ENCODE measurements around the gene KSR2.
"Not testable (repeated sequence)": the region's sequence is repeated elsewhere in the genome, so short reads cannot be mapped to it uniquely, and the experiment has no call there.

KSR2 gene

DNA sequence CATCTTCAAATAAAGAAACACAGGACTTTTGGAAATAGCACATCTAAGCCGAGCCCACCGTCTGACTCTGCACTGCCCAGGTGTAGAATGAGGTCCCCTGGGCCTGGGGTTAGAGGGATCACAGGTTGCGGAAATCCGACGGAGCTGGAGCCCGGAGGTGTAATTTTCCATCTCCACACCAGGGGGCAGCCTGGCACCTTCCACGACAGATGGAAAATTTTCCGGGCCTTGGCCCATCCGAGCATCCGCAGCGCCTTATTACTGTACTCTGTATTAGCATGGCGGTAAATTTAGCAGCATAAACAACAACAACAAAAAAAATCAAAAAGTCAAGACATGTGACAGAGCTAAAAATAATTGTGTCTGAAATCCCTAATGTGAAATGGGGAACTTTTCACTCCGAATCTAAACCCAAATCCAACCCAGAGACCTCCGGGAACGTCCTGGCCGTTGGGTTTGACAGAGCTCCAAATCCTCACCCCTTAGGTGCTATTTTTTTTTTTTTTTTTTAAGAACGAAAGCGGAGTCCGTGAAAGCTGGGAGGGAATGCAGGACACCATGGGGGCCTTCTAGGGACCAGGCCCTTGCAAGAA is 93.9 kb downstream of the KSR2 start:
- intact Hi-C loops (cut with micrococcal nuclease): loop anchor here (10.0 kb wide), 1 partner anchor 160 kb away; no protein-coding TSS in a partner anchor
- H3K4me1 Mint-ChIP-seq (ENCODE audit: low read depth): no peaks in the 10 kb centered on the region
- no peaks in the 10 kb centered on the region for H3K9me3 Mint-ChIP-seq
- no peaks in the 10 kb centered on the region for H3K36me3 Mint-ChIP-seq (ENCODE audit: low read depth)
- H3K4me3 Mint-ChIP-seq: no peak overlapping the region
- H3K27ac Mint-ChIP-seq: no peak overlapping the region
- H3K27me3 Mint-ChIP-seq: peaks cover 28% of the 10 kb centered on the region

DNA sequence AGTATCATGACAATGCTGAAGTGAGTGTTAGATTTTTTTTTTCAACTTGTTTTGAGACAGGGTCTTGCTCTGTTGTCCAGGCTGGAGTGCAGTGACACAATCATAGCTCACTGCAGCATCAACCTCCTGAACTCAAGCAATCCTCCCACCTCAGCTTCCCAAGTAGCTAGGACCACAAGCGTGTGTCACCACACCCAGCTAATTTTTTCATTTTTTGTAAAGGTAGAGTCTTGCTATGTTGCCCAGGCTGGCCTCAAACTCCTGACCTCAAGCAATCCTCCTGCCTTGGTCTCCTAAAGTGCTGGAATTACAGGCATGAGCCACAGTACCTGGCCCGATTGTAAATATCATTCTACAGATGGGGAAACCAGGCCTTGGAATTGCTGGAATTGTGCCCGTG is 94.6 kb downstream of the KSR2 start:
- not testable (repeated sequence) for H3K4me3 Mint-ChIP-seq; H3K36me3 Mint-ChIP-seq (ENCODE audit: low read depth); H3K27ac Mint-ChIP-seq; H3K4me1 Mint-ChIP-seq (ENCODE audit: low read depth); H3K9me3 Mint-ChIP-seq
- intact Hi-C loops (cut with micrococcal nuclease): loop anchor here (10.0 kb wide), 1 partner anchor 161 kb away; no protein-coding TSS in a partner anchor
- H3K27me3 Mint-ChIP-seq: peaks cover 28% of the 10 kb centered on the region

DNA sequence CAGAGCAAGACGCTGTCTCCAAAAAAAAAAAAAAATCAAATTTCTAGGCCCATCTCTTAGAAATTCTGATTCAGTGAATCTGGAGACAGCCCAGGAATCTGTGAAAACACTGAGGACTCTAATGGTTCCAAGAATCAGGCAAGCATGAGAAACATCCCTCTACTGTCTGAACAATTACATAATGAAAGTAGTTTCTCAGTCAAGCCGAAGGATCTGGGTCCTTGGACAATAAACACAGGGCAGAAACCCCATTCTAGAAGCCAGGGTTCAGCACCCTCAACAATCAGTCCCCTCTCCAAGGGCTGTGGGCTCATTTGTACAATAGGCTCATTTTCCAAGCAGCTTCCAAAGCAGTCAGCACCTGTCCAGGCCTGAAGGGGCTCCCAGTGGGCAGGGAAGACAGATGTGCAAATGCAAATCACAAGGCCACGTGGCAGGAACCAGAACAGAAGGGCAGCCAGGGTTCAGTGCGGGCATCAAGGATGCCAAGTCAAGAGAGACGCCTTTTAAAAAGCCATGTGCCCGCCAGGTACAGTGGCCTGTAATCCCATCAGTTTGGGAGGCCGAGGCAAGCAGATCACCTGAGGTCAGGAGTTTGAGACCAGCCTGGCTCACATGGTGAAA is 96.1 kb downstream of the KSR2 start:
- intact Hi-C loops (cut with micrococcal nuclease): loop anchor here (10.0 kb wide), 1 partner anchor 162 kb away; no protein-coding TSS in a partner anchor
- Mint-ChIP-seq H3K9me3 (no peaks in the 10 kb centered on the region), H3K27me3 (peaks cover 21% of the 10 kb centered on the region)

DNA sequence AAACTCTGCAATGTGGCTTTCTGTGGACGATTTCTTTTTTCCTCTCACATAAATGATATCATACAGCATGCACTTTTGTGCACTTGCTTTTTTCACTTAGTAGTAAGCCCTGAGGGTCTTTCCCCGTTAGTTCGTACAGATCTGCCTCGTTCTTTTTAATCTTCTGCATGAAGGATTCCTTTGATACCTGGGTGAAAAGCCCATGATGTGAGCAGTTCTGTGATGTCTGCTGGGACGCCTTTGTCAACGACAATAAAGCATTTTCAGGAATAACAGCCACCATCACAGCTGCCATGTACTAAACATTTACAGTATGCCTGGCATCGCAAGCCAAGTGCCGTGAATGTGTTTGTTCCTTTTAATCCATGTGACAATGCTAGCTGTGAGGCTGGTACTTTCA is 99.2 kb downstream of the KSR2 start:
- Mint-ChIP-seq H3K27ac (no peak overlapping the region), H3K9me3 (no peaks in the 10 kb centered on the region), H3K36me3 (ENCODE audit: low read depth) (no peaks in the 10 kb centered on the region), H3K4me1 (ENCODE audit: low read depth) (no peaks in the 10 kb centered on the region), H3K4me3 (no peak overlapping the region), H3K27me3 (peaks cover 2% of the 10 kb centered on the region)
- intact Hi-C loops (cut with micrococcal nuclease): no loop called here

More for the DNA sequence above, 96.1 kb downstream of the KSR2 start:
- Mint-ChIP-seq H3K27ac (no peak overlapping the region), H3K4me3 (no peak overlapping the region), H3K4me1 (ENCODE audit: low read depth) (no peaks in the 10 kb centered on the region), H3K36me3 (ENCODE audit: low read depth) (no peaks in the 10 kb centered on the region)

DNA sequence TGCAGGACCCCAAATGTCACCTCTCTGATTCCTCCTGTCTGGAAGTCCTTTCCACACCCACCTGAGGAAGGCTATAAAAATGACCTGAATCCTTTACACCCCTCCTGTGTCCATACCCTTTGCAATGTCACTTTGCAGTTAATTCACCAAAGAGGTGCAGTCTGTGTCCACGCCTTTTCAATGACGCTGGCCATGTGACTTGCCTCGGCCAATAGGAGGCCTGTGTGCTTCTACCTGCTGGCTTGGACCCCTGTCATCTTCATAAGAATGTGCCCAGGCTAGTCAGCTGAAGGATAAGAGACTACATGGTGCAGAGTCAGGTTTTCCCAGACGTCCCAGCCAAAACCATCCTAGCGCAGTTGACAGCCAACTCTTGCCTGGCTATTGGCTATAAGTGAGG is 101.4 kb downstream of the KSR2 start:
- H3K4me3 Mint-ChIP-seq: no peak overlapping the region
- H3K27me3 Mint-ChIP-seq: peaks cover 5% of the 10 kb centered on the region
- peaks cover 9% of the 10 kb centered on the region for H3K9me3 Mint-ChIP-seq
- H3K4me1 Mint-ChIP-seq (ENCODE audit: low read depth): no peaks in the 10 kb centered on the region
- H3K27ac Mint-ChIP-seq: no peak overlapping the region
- H3K36me3 Mint-ChIP-seq (ENCODE audit: low read depth): no peaks in the 10 kb centered on the region
- intact Hi-C loops (cut with micrococcal nuclease): no loop called here

DNA sequence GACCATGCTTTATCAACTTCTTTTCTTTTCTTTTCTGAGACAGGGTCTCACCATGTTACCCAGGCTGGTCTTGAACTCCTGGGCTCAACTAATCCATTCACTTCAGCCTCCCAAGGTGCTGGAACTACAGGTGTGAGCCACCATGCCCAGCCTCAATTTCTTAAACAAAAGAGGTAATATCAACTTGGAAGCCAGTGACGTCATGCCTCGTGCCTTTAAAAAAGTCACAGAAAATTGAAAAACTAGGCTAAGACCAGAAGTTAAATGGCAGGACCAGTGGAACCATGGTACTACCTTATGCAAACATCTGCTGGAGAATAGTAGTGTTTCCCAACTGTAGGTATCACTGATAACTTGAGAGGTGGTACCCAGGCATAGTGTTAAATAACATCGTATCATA is 103.3 kb downstream of the KSR2 start:
- Mint-ChIP-seq H3K4me3 (no peak overlapping the region), H3K27me3 (peaks cover 2% of the 10 kb centered on the region), H3K36me3 (ENCODE audit: low read depth) (no peaks in the 10 kb centered on the region), H3K27ac (no peak overlapping the region), H3K9me3 (peaks cover 9% of the 10 kb centered on the region), H3K4me1 (ENCODE audit: low read depth) (no peaks in the 10 kb centered on the region)
- intact Hi-C loops (cut with micrococcal nuclease): no loop called here

DNA sequence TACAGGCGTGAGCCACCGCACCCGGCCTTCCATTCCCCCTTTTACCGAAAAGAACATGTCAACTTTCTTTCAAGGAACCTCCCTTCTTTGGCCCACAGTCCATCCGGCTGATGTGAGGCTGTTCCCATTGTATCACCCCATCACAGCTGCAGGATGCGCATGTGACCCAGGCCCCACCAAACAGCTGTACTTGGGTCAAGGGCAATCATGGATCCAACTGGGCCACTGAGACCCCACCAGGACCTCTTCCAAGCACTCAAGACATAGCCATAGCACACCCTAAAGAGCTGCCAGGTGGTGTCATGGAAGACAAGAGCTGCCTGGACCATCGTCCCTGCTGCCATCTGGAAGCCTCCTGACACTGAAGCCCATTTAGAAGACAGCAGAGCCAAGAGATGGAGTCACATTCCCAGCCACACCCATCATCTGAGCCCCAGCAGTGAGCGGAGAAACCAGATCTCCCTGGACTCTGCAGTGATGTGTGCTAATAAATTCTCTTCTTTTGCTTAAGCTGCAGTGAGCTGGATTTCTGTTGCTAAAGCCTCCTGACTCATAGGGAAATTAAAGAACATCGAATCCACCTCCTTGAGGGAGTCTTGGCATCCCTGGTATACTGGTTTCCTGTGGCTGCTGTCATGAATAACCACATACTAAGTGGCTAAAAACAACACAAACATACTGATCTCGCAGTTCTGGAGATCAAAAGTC is 105.6 kb downstream of the KSR2 start:
- no peak overlapping the region for H3K27ac Mint-ChIP-seq
- no peak overlapping the region for H3K4me3 Mint-ChIP-seq
- H3K9me3 Mint-ChIP-seq: peaks cover 9% of the 10 kb centered on the region
- no peaks in the 10 kb centered on the region for H3K36me3 Mint-ChIP-seq (ENCODE audit: low read depth)
- intact Hi-C loops (cut with micrococcal nuclease): no loop called here
- H3K27me3 Mint-ChIP-seq: peaks cover 2% of the 10 kb centered on the region
- H3K4me1 Mint-ChIP-seq (ENCODE audit: low read depth): no peaks in the 10 kb centered on the region

DNA sequence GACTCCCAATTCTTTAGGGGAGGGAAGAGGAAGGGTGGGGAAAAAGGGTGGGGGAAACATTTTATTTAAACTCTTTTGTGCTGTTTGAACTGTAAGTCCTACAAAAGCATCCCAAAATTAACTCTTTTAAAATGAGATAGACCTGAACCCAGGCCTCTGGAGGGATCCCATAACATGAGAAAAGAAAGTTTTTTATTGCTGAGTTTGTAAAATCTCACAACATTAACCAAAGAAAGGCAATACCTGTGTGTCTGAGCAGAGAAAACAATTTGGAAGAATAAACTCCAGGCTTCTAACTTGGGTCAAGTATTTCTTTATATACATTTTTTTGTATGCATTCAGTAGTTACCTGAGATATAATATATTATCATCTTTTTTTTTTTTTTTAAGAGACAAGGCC is 107.1 kb downstream of the KSR2 start:
- Mint-ChIP-seq H3K27me3 (peaks cover 2% of the 10 kb centered on the region), H3K4me1 (ENCODE audit: low read depth) (no peaks in the 10 kb centered on the region), H3K4me3 (no peak overlapping the region), H3K36me3 (ENCODE audit: low read depth) (no peaks in the 10 kb centered on the region), H3K27ac (no peak overlapping the region), H3K9me3 (peaks cover 9% of the 10 kb centered on the region)
- intact Hi-C loops (cut with micrococcal nuclease): no loop called here

DNA sequence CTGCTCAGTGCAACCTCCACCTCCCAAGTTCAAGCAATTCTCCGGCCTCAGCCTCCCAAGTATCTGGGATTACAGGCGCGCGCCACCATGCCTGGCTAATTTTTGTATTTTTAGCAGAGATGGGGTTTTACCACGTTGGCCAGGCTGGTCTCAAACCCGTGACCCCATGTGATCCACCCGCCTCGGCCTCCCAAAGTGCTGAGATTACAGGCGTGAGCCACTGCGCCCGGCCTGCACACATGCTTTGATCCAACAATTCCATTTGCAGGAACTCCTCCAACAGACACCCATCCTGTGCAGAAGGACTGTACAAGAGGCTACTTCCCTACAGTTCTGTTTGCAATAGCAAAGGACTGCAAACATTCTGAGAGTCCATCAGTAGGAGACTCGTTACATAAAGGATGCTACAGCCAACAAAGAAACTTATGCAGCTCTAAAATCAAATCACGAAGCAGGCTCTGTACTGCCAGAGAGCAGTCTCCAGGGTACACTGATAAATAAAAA is 108.0 kb downstream of the KSR2 start:
- H3K9me3 Mint-ChIP-seq; H3K27me3 Mint-ChIP-seq; intact Hi-C loops (cut with micrococcal nuclease); H3K27ac Mint-ChIP-seq; H3K4me1 Mint-ChIP-seq (ENCODE audit: low read depth); H3K36me3 Mint-ChIP-seq (ENCODE audit: low read depth); H3K4me3 Mint-ChIP-seq: not testable (repeated sequence)

DNA sequence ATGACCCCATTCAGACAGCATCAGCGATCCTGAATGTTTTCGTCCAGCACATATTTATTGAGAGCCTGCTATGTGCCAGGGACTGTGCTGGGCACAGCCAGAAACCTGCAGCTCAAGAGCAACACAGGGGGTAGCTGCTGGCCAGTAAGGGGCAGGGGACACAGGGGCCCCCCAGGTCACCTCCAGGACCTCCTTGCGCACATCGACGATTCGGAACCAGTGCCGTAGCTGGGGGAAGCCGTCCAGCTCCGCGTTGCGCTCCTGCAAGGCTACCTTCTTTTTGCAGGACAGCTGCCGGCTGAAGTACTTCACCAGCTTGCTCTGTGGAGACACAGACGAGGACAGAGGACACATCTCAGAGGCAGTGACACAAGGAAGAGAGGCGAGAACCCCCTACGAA is 108.7 kb downstream of the KSR2 start:
- peaks cover 2% of the 10 kb centered on the region for H3K27me3 Mint-ChIP-seq
- H3K4me3 Mint-ChIP-seq: no peak overlapping the region
- intact Hi-C loops (cut with micrococcal nuclease): no loop called here
- H3K27ac Mint-ChIP-seq: no peak overlapping the region
- H3K9me3 Mint-ChIP-seq: peaks cover 9% of the 10 kb centered on the region
- no peaks in the 10 kb centered on the region for H3K4me1 Mint-ChIP-seq (ENCODE audit: low read depth)
- no peaks in the 10 kb centered on the region for H3K36me3 Mint-ChIP-seq (ENCODE audit: low read depth)

DNA sequence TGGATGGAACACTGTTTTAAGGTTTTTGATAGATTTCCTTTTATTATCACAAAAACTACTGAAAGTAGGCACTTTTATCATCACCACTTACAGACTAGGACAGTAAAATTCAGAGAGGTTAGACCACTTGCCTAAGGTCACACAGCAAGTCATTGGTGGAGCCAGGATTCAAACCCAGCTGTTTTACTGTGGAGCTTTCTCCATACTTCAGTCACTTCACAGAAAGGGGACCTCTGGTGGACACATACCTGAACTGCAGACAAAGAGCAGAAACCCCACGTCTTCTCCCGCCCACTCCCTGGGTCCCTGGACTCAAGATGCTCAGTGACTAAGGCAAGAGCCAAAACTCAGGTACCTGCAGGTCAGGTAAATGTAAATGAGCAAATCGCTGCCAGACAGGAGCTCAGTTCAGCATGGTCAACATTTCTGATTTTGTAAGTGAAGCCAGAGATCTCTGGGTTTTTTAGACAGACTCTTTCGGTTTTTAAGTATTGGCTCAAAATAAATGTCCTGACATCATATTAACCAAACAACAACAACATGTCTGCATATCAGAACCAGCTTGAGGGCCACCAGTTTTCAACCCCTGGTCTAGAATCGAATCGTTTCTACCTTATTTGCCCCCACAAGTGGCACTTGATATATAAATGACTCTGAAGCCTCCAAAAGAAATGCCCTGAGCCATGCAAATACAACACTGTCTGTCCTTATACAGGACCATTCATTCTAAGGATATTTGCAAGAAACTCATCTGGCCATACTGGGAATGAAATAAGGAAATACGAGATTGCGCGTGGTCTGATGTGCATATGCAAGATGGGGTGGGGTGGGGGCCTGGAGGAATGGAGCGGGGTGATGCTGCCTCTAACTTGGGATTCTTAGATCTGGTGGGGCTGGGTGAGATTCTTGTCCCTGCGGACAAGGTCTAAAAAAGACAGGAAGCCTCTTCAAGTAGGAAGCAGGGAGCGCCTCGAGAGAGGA is 110.9 kb downstream of the KSR2 start:
- H3K4me1 Mint-ChIP-seq (ENCODE audit: low read depth): no peaks in the 10 kb centered on the region
- H3K4me3 Mint-ChIP-seq: no peak overlapping the region
- peaks cover 7% of the 10 kb centered on the region for H3K9me3 Mint-ChIP-seq
- intact Hi-C loops (cut with micrococcal nuclease): no loop called here
- no peak overlapping the region for H3K27ac Mint-ChIP-seq
- no peaks in the 10 kb centered on the region for H3K36me3 Mint-ChIP-seq (ENCODE audit: low read depth)
- no peaks in the 10 kb centered on the region for H3K27me3 Mint-ChIP-seq

DNA sequence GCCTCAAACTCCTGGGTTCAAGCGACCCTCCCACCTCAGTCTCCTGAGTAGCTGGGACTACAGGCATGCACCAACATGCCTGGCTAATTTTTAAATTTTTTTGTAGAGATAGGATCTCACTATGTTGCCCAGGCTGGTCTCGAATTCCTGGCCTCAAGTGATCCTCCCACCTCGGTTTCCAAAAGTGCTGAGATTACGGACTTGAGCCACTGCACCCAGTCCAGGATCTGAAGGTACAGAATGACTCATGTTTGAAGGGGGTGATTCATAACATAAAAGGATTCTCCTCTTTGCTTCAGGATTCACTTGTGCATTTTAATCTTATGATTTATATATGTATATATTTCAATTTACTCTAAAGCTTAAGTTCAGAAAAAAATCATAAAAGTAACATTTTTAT is 111.7 kb downstream of the KSR2 start:
- H3K27me3 Mint-ChIP-seq; intact Hi-C loops (cut with micrococcal nuclease); H3K27ac Mint-ChIP-seq; H3K9me3 Mint-ChIP-seq; H3K36me3 Mint-ChIP-seq (ENCODE audit: low read depth); H3K4me3 Mint-ChIP-seq; H3K4me1 Mint-ChIP-seq (ENCODE audit: low read depth): not testable (repeated sequence)

DNA sequence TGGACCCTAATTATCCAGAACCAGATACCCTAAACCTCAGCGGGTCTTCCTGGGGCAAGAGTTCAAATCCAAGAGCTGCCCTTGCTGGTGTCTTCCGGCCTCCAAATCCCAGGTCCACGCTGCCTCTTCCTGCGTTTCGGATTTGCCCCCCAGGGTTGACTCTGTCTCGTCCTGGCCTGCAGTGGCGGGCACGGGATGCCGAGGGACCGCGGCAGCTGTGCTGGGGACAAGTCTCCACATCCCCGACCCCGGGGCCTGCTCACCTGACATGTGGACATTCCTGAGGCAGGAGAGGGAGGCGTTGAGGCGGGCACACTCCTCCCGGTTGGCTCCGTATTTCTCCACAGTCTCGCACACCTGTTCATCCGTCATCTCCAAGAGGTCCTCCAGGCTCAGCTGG is 113.6 kb downstream of the KSR2 start:
- intact Hi-C loops (cut with micrococcal nuclease): no loop called here
- H3K27me3 Mint-ChIP-seq: no peaks in the 10 kb centered on the region
- no peaks in the 10 kb centered on the region for H3K4me1 Mint-ChIP-seq (ENCODE audit: low read depth)
- H3K9me3 Mint-ChIP-seq: peaks cover 7% of the 10 kb centered on the region
- no peaks in the 10 kb centered on the region for H3K36me3 Mint-ChIP-seq (ENCODE audit: low read depth)
- no peak overlapping the region for H3K27ac Mint-ChIP-seq
- no peak overlapping the region for H3K4me3 Mint-ChIP-seq
